ENCODE measurements around the gene GTSE1. TPM values are rescaled to one million over a fixed set of nuclear protein-coding genes. Genes with fewer than 3 reads are reported as not detected.
A peak's percentile ranks its signal among the peaks of the same experiment; 100 is the strongest.

GTSE1 gene
- total and polyA plus RNA-seq, 2 of the 13 experiments (the other 11 are each of a cell fraction or from before 2014, with no cell fraction given): 10.7 to 13.5 TPM

- no peak for TF ChIP-seq NR3C1 (CRISPR knock-in tag; IDR thresholded peaks at IDR 0.05)
- peak; percentile 55 for TF ChIP-seq HNRNPK (IDR thresholded peaks at IDR 0.05; ENCODE audit: low read depth, low read length, poor library complexity, severe bottlenecking)
- TF ChIP-seq ZNF367 (CRISPR knock-in tag; IDR thresholded peaks at IDR 0.05; ENCODE audit: borderline replicate concordance): peak; percentile 68; the same call in 1 of the 2 replicates
- no peak; the same call in 1 of the 2 replicates for TF ChIP-seq ZNF776 (CRISPR knock-in tag; IDR thresholded peaks at IDR 0.05)
- peak; percentile 80 to 97 for TF ChIP-seq POLR2A (IDR thresholded peaks at IDR 0.05; ENCODE audit: insufficient read depth in 1 of 2, low read depth in 2 of 2, low read length in 2 of 2)
- no peak for TF ChIP-seq NR2F6 (IDR thresholded peaks at IDR 0.05)
- peak; percentile 5; the same call in 1 of the 2 replicates for TF ChIP-seq NR2F6 (CRISPR knock-in tag; IDR thresholded peaks at IDR 0.05)
- no peak for TF ChIP-seq HMG20A (CRISPR knock-in tag; IDR thresholded peaks at IDR 0.05; ENCODE audit: borderline replicate concordance)
- TF ChIP-seq MATR3 (CRISPR knock-in tag; IDR thresholded peaks at IDR 0.05): no peak
- peak; percentile 49; the same call in 1 of the 2 replicates for TF ChIP-seq CAMTA2 (CRISPR knock-in tag; IDR thresholded peaks at IDR 0.05; ENCODE audit: borderline replicate concordance)
- TF ChIP-seq BHLHE40 (IDR thresholded peaks at IDR 0.05; ENCODE audit: low read length): no peak
- 0 out of 2 replicates have a peak, but pooled peaks have one; percentile 11 for TF ChIP-seq ZNF552 (CRISPR knock-in tag; IDR thresholded peaks at IDR 0.05; ENCODE audit: borderline replicate concordance)
- 0 out of 2 replicates have a peak, but pooled peaks have one; percentile 62 for TF ChIP-seq ZZZ3 (CRISPR knock-in tag; IDR thresholded peaks at IDR 0.05; ENCODE audit: borderline replicate concordance)
- TF ChIP-seq GZF1 (CRISPR knock-in tag; IDR thresholded peaks at IDR 0.05): peak; percentile 78
- TF ChIP-seq GTF3A (CRISPR knock-in tag; conservative IDR thresholded peaks at IDR 0.05): 0 out of 2 replicates have a peak, but pooled peaks have one; percentile 38
- TF ChIP-seq CCAR2 (optimal IDR thresholded peaks at IDR 0.05; ENCODE audit: low read depth, low read length): no peak
- TF ChIP-seq PRDM10 (CRISPR knock-in tag; IDR thresholded peaks at IDR 0.05; ENCODE audit: low read depth): no peak
- TF ChIP-seq ESRRA (CRISPR knock-in tag; IDR thresholded peaks at IDR 0.05; ENCODE audit: low read depth): peak; percentile 72
- peak; percentile 48; the same call in 1 of the 2 replicates for TF ChIP-seq KLF12 (CRISPR knock-in tag; IDR thresholded peaks at IDR 0.05; ENCODE audit: borderline replicate concordance)
- peak; percentile 70 for TF ChIP-seq IKZF5 (CRISPR knock-in tag; IDR thresholded peaks at IDR 0.05)
- TF ChIP-seq SP4 (CRISPR knock-in tag; IDR thresholded peaks at IDR 0.05): peak; percentile 83
- peak; percentile 83 for TF ChIP-seq ZNF883 (CRISPR knock-in tag; IDR thresholded peaks at IDR 0.05; ENCODE audit: not compliant biosample characterization)
- TF ChIP-seq ZNF260 (CRISPR knock-in tag; IDR thresholded peaks at IDR 0.05; ENCODE audit: borderline replicate concordance, low read depth): no peak; the same call in 1 of the 2 replicates
- TF ChIP-seq MYC (CRISPR knock-in tag; IDR thresholded peaks at IDR 0.05; ENCODE audit: borderline replicate concordance): peak; percentile 85
- no peak for TF ChIP-seq AGO2 (optimal IDR thresholded peaks at IDR 0.05; ENCODE audit: low read depth, low read length)
- TF ChIP-seq GLI4 (CRISPR knock-in tag; IDR thresholded peaks at IDR 0.05; ENCODE audit: borderline replicate concordance): no peak; the same call in 1 of the 2 replicates
- 0 out of 2 replicates have a peak, but pooled peaks have one; percentile 39 for TF ChIP-seq BORCS8-MEF2B (CRISPR knock-in tag; IDR thresholded peaks at IDR 0.05)
These were observed 46.5 kb upstream of the GTSE1 start, which contains the start of gene CDPF1 (continued) for GRCh38 chr22:46250035-46250782.

Measured in HepG2 (cell line).